PFSK-1 (cell line): ENCODE data around the gene MARK4.

Source experiments
- FOXP2 ChIP-seq: optimal IDR thresholded peaks from 2 replicates; pipeline ENCODE3; 2011; ENCODE audit warnings: borderline replicate concordance, control low read depth, inconsistent platforms; ENCODE audit not compliant: insufficient read depth; ENCODE audit errors: extremely low read length, extremely low read depth
- POLR2AphosphoS5 ChIP-seq: IDR thresholded peaks from 2 replicates; pipeline ENCODE4 v1.6.1; 2012; ENCODE audit warnings: low read depth, mild to moderate bottlenecking, control low read depth, low read length, moderate library complexity
- REST ChIP-seq, 2 experiments: IDR thresholded peaks; 2 replicates each; pipeline versions ENCODE4 v1.6.1 to v1.8.0; 2011 to 2012; ENCODE audit warnings: low read depth in 2 of 2, low read length in 2 of 2, control low read depth in 1 of 2, inconsistent platforms in 1 of 2, mild to moderate bottlenecking in 1 of 2, moderate library complexity in 1 of 2; ENCODE audit not compliant: insufficient read depth in 1 of 2
- TAF1 ChIP-seq: IDR thresholded peaks from 2 replicates; pipeline ENCODE4 v1.6.1; 2012; ENCODE audit warnings: low read length, control low read depth, borderline replicate concordance; ENCODE audit not compliant: insufficient read depth

- TF ChIP-seq POLR2AphosphoS5 = no peak
- TF ChIP-seq FOXP2 = no peak
- no peak for TF ChIP-seq REST (IDR thresholded peaks at IDR 0.05; ENCODE audit: insufficient read depth in 1 of 2, low read depth in 2 of 2, low read length in 2 of 2)
- no peak for TF ChIP-seq TAF1
These were observed 13.8 kb downstream of the MARK4 start for GRCh38 chr19:45264781-45265317.
